Activated T-helper 1 cell treated with Interleukin-2 at 50 U/mL for 16 hours (primary cell): Measurements from ENCODE around the gene SMIM34.

Source experiments
- DNase-seq: peaks from one replicate; pipeline ENCODE4 v3.0.0-alpha.2; 2020; ENCODE audit warnings: low read depth

SMIM34 gene

DNA sequence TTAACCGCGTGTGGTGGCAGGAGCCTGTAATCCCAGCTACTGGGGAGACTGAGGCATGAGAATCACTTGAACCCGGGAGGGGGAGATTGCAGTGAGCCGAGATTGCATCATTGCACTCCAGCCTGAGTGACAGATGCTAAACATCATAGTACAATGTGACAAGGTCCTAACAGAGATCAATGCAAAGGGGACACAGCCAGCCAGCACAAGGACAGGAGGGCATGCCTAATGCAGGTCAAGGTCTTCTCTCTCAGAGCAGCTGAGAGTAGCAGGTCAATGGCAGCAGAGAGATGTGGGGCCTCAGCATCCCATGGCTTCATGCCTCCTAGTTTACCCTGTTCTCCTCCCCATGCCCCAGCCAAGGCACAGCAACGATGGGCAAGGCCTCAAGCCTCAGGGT lies 51.4 kb downstream of the SMIM34 start:
- DNase-seq, result no peak

DNA sequence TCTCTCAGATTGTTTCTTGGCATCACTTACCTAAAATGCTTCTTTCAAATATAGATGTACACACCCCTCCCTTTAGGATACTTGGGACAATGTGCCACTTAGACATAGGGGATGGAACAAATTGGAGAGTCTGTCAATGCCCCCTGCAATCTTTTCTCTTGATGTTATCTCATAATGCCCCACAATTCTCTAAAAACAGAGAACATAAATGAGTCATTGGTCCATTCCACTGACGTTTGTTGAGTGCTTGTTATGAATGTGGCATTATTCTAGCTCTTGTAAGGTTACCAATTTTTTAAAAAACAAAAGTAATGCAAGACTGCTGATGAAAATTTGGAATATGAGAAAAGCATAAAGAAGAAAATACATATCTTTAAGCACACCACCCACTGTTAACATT lies 54.0 kb downstream of the SMIM34 start:
- DNase-seq, result no peak
